HG02763 (cell line): Measurements from ENCODE around the gene HIGD1B.
"Not testable (repeated sequence)": the region's sequence is repeated elsewhere in the genome, so short reads cannot be mapped to it uniquely, and the experiment has no call there.

ENCODE experiments used
- ATAC-seq: cut with Tn5 transposase; IDR thresholded peaks from one replicate; pipeline ENCODE4 v1.9.1; 2021; ENCODE audit warnings: mild to moderate bottlenecking, moderate library complexity; ENCODE audit not compliant: unreplicated experiment

HIGD1B gene

GRCh38 chr17:44847586-44847985 is at the start of gene HIGD1B:
TSS of gene HIGD1B (plus strand) at chr17:44847883. CDS start at chr17:44848153, 270 bp downstream.
- no peak for ATAC-seq

- no peak for ATAC-seq
Measured at GRCh38 chr17:44798356-44798755, 49.3 kb upstream of the HIGD1B start.

- ATAC-seq, result no peak
Measured at GRCh38 chr17:44801880-44802279, 45.8 kb upstream of the HIGD1B start.

GRCh38 chr17:44804302-44805089 is 43.2 kb upstream of the HIGD1B start:
- no peak for ATAC-seq

- ATAC-seq, result no peak
Measured at GRCh38 chr17:44807093-44807816, 40.4 kb upstream of the HIGD1B start.

GRCh38 chr17:44807817-44808155 is 39.9 kb upstream of the HIGD1B start:
- no peak for ATAC-seq

GRCh38 chr17:44808156-44808555 is 39.5 kb upstream of the HIGD1B start:
- no peak for ATAC-seq

GRCh38 chr17:44808656-44809388 is 38.9 kb upstream of the HIGD1B start:
- ATAC-seq, result not testable (repeated sequence)

GRCh38 chr17:44812263-44812662 is 35.4 kb upstream of the HIGD1B start:
- no peak for ATAC-seq

- not testable (repeated sequence) for ATAC-seq
Measured at GRCh38 chr17:44818508-44818907, 29.2 kb upstream of the HIGD1B start.

- no peak for ATAC-seq
Measured at GRCh38 chr17:44820631-44821212, 27.0 kb upstream of the HIGD1B start.

GRCh38 chr17:44825236-44825635 is 22.4 kb upstream of the HIGD1B start:
- ATAC-seq, result not testable (repeated sequence)

GRCh38 chr17:44826123-44826790 is 21.4 kb upstream of the HIGD1B start:
- no peak for ATAC-seq

- no peak for ATAC-seq
Measured at GRCh38 chr17:44827863-44828262, 19.8 kb upstream of the HIGD1B start.

- ATAC-seq, result no peak
Measured at GRCh38 chr17:44828919-44829522, 18.7 kb upstream of the HIGD1B start.

GRCh38 chr17:44829523-44830358 is 17.9 kb upstream of the HIGD1B start, which contains the start of gene GJC1:
TSS of gene GJC1 (minus strand) at chr17:44830287. CDS start at chr17:44805817, 24,470 bp downstream.
- no peak for ATAC-seq

GRCh38 chr17:44830359-44831288 is 17.1 kb upstream of the HIGD1B start:
- no peak for ATAC-seq

- ATAC-seq, result no peak
Measured at GRCh38 chr17:44831371-44831770, 16.3 kb upstream of the HIGD1B start.
